CD14-positive monocyte (primary cell): Measurements from ENCODE around the gene OLFML1. TPM values are rescaled to one million over a fixed set of nuclear protein-coding genes. Genes with fewer than 3 reads are reported as not detected.

ENCODE experiments used
- DNase-seq, 3 donors: peaks; one replicate each; pipeline ENCODE4 v3.0.0-alpha.2; 2011 to 2022
- H2AFZ ChIP-seq: 2 replicates; pipeline ENCODE4 v1.6.0; 2012; ENCODE audit warnings: mild to moderate bottlenecking, low read depth, low read length, inconsistent platforms; ENCODE audit not compliant: insufficient read depth, poor library complexity, severe bottlenecking
- H3K27ac ChIP-seq, 2 donors: 1 replicate in 1 of 2; 2 replicates in 1 of 2; pipeline ENCODE4 v1.5.1; 2012 to 2013; ENCODE audit warnings: low read length in 2 of 2, control low read depth in 1 of 2, inconsistent platforms in 1 of 2, low read depth in 1 of 2, mild to moderate bottlenecking in 1 of 2
- H3K27me3 ChIP-seq, 2 donors: one replicate each; pipeline versions ENCODE4 v1.6.0 to v1.6.1; 2011 to 2013; ENCODE audit warnings: low read length in 2 of 2; ENCODE audit not compliant: control insufficient read depth in 2 of 2, insufficient read depth in 2 of 2
- H3K36me3 ChIP-seq, 2 donors: replicated peaks in 1 of 2; 1 replicate in 1 of 2; 2 replicates in 1 of 2; pipeline versions ENCODE4 v1.5.1 to v1.6.1; 2012 to 2013; ENCODE audit warnings: low read length in 2 of 2, control low read depth in 1 of 2, inconsistent platforms in 1 of 2, mild to moderate bottlenecking in 1 of 2; ENCODE audit not compliant: insufficient read depth in 2 of 2, control insufficient read depth in 1 of 2
- H3K4me1 ChIP-seq, 2 donors: 1 replicate in 1 of 2; 2 replicates in 1 of 2; pipeline versions ENCODE4 v1.5.1 to v1.6.1; 2012 to 2013; ENCODE audit warnings: low read length in 2 of 2, control low read depth in 1 of 2, inconsistent platforms in 1 of 2, mild to moderate bottlenecking in 1 of 2, moderate library complexity in 1 of 2; ENCODE audit not compliant: insufficient read depth in 2 of 2, control insufficient read depth in 1 of 2
- H3K4me2 ChIP-seq: replicated peaks from 2 replicates; pipeline ENCODE3; 2012; ENCODE audit warnings: low read length, moderate library complexity, mild to moderate bottlenecking; ENCODE audit not compliant: poor library complexity, severe bottlenecking; ENCODE audit errors: extremely low read depth
- H3K4me3 ChIP-seq, 3 experiments: fragments of 200-600 bp in 1 of 3; sonication (generic) in 1 of 3; replicated peaks in 1 of 3; 1 replicate in 2 of 3; 2 replicates in 1 of 3; pipeline ENCODE4 v1.5.1; 2011 to 2013; ENCODE audit warnings: low read length in 3 of 3, mild to moderate bottlenecking in 3 of 3, control low read depth in 2 of 3, low read depth in 2 of 3, inconsistent platforms in 1 of 3, moderate library complexity in 1 of 3
- H3K79me2 ChIP-seq: 2 replicates; pipeline ENCODE4 v1.6.0; 2012; ENCODE audit warnings: mild to moderate bottlenecking, control low read depth, inconsistent platforms, low read length, moderate library complexity; ENCODE audit not compliant: insufficient read depth
- H3K9ac ChIP-seq: 2 replicates; pipeline ENCODE4 v1.6.0; 2017; ENCODE audit warnings: low read length, mild to moderate bottlenecking; ENCODE audit not compliant: insufficient read depth, poor library complexity, severe bottlenecking
- H3K9me3 ChIP-seq, 2 donors: replicated peaks in 1 of 2; 1 replicate in 1 of 2; 2 replicates in 1 of 2; pipeline versions ENCODE4 v1.5.1 to v1.6.1; 2012 to 2013; ENCODE audit warnings: low read length in 2 of 2, control low read depth in 1 of 2; ENCODE audit not compliant: control insufficient read depth in 1 of 2, insufficient read depth in 1 of 2
- H4K20me1 ChIP-seq: 2 replicates; pipeline ENCODE4 v1.6.0; 2012; ENCODE audit warnings: mild to moderate bottlenecking, low read length, control low read depth, moderate library complexity; ENCODE audit not compliant: insufficient read depth
- H3K27ac Mint-ChIP-seq, 7 donors: one replicate each; pipeline ENCODE4 v1.8.0; 2020; ENCODE audit warnings: mild to moderate bottlenecking in 7 of 7, mixed read lengths in 7 of 7, moderate library complexity in 6 of 7, inconsistent platforms in 2 of 7
- H3K27me3 Mint-ChIP-seq, 3 donors: one replicate each; pipeline ENCODE4 v1.8.0; 2021 to 2022; ENCODE audit warnings: low read depth in 3 of 3, mild to moderate bottlenecking in 3 of 3, mixed read lengths in 3 of 3, moderate library complexity in 3 of 3, inconsistent platforms in 1 of 3
- H3K36me3 Mint-ChIP-seq, 2 donors: one replicate each; pipeline ENCODE4 v1.8.0; 2020; ENCODE audit warnings: mixed read lengths in 2 of 2, inconsistent platforms in 1 of 2, mild to moderate bottlenecking in 1 of 2
- H3K4me1 Mint-ChIP-seq: one replicate; pipeline ENCODE4 v1.8.0; 2020; ENCODE audit warnings: mild to moderate bottlenecking, mixed read lengths
- H3K4me3 Mint-ChIP-seq, 2 donors: one replicate each; pipeline ENCODE4 v1.8.0; 2020; ENCODE audit warnings: mild to moderate bottlenecking in 2 of 2, mixed read lengths in 2 of 2, moderate library complexity in 1 of 2
- H3K9me3 Mint-ChIP-seq, 7 donors: one replicate each; pipeline ENCODE4 v1.8.0; 2020 to 2022; ENCODE audit warnings: mixed read lengths in 7 of 7, mild to moderate bottlenecking in 6 of 7, moderate library complexity in 6 of 7, inconsistent platforms in 2 of 7
- WGBS: methylation state at CpG from one replicate; pipeline ENCODE4 v1.1.5; 2013; ENCODE audit warnings: missing lambda C conversion rate; ENCODE audit not compliant: insufficient coverage; 5-methylcytosine and 5-hydroxymethylcytosine counted together
- intact Hi-C, 2 donors: fragments of 100-400 bp; cut with micrococcal nuclease; formaldehyde crosslinking; loops; one replicate each; pipeline versions ENCODE4 v1.15.0 to v1.15.1; 2023
- polyA plus RNA-seq, 3 donors: library from polyadenylated mRNA; depleted of rRNA in 1 of 3; unstranded in 2 of 3; stranded (reverse) in 1 of 3; fragments of 300-500 nt in 2 of 3; fragments of >200 nt in 1 of 3; fragmentation: Illumina TruSeq in 2 of 3; gene quantifications; 1 replicate in 2 of 3; 2 replicates in 1 of 3; pipeline ENCODE4 v1.2.3, GENCODE V29; 2012 to 2021
- TF ChIP-seq, protein P1 (sequence below): fragments of 200-600 bp; IDR thresholded peaks from one replicate; pipeline ENCODE4 v1.8.0; 2022; ENCODE audit warnings: antibody characterized with exemption, mild to moderate bottlenecking

Gene OLFML1
- polyA plus RNA-seq, 3 donors = 0.11 to 0.17 TPM; not detected in 1

- Mint-ChIP-seq H3K4me3 (no peak overlapping the region), H3K27ac (peak overlapping the region in 2 of 7 donors; percentile 14 to 47), H3K9me3 (no peaks in the 10 kb centered on the region), H3K4me1 (peaks cover 31% of the 10 kb centered on the region), H3K36me3 (no peaks in the 10 kb centered on the region), H3K27me3 (peaks cover 0 to 3% (median 3%) of the 10 kb centered on the region in 3 donors)
- H3K79me2 ChIP-seq = no peaks in the 10 kb centered on the region
- intact Hi-C loops = loop anchor here (5.0 to 10.0 kb wide), 2 partner anchors 166 to 178 kb away; no protein-coding TSS in a partner anchor
- H3K9me3 ChIP-seq = no peaks in the 10 kb centered on the region
- peaks cover 34 to 36% of the 10 kb centered on the region in 2 donors for H3K4me1 ChIP-seq
- H3K4me3 ChIP-seq = no peak overlapping the region
- WGBS = 100% methylated on average over 1 of the region's 1 CpG
- H4K20me1 ChIP-seq = no peaks in the 10 kb centered on the region
- DNase-seq = no peak
- H3K27me3 ChIP-seq = no peaks in the 10 kb centered on the region
- no peak overlapping the region for H3K9ac ChIP-seq
- TF ChIP-seq, protein P1, sequence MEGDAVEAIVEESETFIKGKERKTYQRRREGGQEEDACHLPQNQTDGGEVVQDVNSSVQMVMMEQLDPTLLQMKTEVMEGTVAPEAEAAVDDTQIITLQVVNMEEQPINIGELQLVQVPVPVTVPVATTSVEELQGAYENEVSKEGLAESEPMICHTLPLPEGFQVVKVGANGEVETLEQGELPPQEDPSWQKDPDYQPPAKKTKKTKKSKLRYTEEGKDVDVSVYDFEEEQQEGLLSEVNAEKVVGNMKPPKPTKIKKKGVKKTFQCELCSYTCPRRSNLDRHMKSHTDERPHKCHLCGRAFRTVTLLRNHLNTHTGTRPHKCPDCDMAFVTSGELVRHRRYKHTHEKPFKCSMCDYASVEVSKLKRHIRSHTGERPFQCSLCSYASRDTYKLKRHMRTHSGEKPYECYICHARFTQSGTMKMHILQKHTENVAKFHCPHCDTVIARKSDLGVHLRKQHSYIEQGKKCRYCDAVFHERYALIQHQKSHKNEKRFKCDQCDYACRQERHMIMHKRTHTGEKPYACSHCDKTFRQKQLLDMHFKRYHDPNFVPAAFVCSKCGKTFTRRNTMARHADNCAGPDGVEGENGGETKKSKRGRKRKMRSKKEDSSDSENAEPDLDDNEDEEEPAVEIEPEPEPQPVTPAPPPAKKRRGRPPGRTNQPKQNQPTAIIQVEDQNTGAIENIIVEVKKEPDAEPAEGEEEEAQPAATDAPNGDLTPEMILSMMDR = no peak
- H3K4me2 ChIP-seq = no peak overlapping the region
- peaks cover 0 to under 1% of the 10 kb centered on the region in 2 donors for H3K36me3 ChIP-seq
- H2AFZ ChIP-seq = no peak overlapping the region
- no peak overlapping the region for H3K27ac ChIP-seq
These were observed 13.8 kb downstream of the OLFML1 start for GRCh38 chr11:7499081-7499480.

GRCh38 chr11:7500251-7500650, 14.9 kb downstream of the OLFML1 start:
- no CpG with 5 or more reads among the region's 3 CpGs for WGBS
- H3K36me3 ChIP-seq = peaks cover 0 to 5% of the 10 kb centered on the region in 2 donors
- H3K9ac ChIP-seq = no peak overlapping the region
- Mint-ChIP-seq H3K27me3 (peaks cover 0 to 3% (median 1%) of the 10 kb centered on the region in 3 donors), H3K4me3 (no peak overlapping the region), H3K36me3 (no peaks in the 10 kb centered on the region), H3K9me3 (no peaks in the 10 kb centered on the region), H3K27ac (no peak overlapping the region), H3K4me1 (peaks cover 31% of the 10 kb centered on the region)
- H4K20me1 ChIP-seq = no peaks in the 10 kb centered on the region
- H3K4me1 ChIP-seq = peaks cover 34 to 36% of the 10 kb centered on the region in 2 donors
- H3K4me2 ChIP-seq = no peak overlapping the region
- no peaks in the 10 kb centered on the region for H3K9me3 ChIP-seq
- TF ChIP-seq, protein P1 = no peak
- H3K4me3 ChIP-seq = no peak overlapping the region
- intact Hi-C loops = no loop called here
- no peak overlapping the region for H2AFZ ChIP-seq
- DNase-seq = no peak
- no peaks in the 10 kb centered on the region for H3K79me2 ChIP-seq
- no peaks in the 10 kb centered on the region for H3K27me3 ChIP-seq
- no peak overlapping the region for H3K27ac ChIP-seq
